Muscle of back (tissue), 11 donors: Measurements from ENCODE around the gene ITPR3. TPM values are rescaled to one million over a fixed set of nuclear protein-coding genes. Genes with fewer than 3 reads are reported as not detected.

Source experiments
- DNase-seq, 3 donors: peaks; one replicate each; pipeline versions ENCODE4 v3.0.0 to v3.0.0-alpha.2; 2013
- polyA plus RNA-seq, 10 donors: library from polyadenylated mRNA; unstranded; fragments of 120-200 nt; gene quantifications; one replicate each; pipeline ENCODE4 v1.2.1, GENCODE V29; 2013; ENCODE audit not compliant: insufficient read length in 10 of 10

The ITPR3 gene
- polyA plus RNA-seq, 10 donors: 6.3 to 12.6 (median 8.4) TPM

GRCh38 chr6:33634946-33635345, 13.8 kb downstream of the ITPR3 start:
- DNase-seq: no peak

- DNase-seq: no peak
Observed at GRCh38 chr6:33636655-33637054, 15.5 kb downstream of the ITPR3 start.

GRCh38 chr6:33638556-33638955, 17.4 kb downstream of the ITPR3 start:
- no peak for DNase-seq

- DNase-seq: no peak
Observed at GRCh38 chr6:33639559-33639958, 18.4 kb downstream of the ITPR3 start.

- DNase-seq: no peak
Observed at GRCh38 chr6:33640361-33640760, 19.2 kb downstream of the ITPR3 start.

- DNase-seq: no peak
Observed at GRCh38 chr6:33641144-33641543, 20.0 kb downstream of the ITPR3 start.

GRCh38 chr6:33641602-33642001, 20.5 kb downstream of the ITPR3 start:
- DNase-seq: no peak

GRCh38 chr6:33642897-33643296, 21.8 kb downstream of the ITPR3 start:
- DNase-seq: no peak

GRCh38 chr6:33651403-33651802, 30.3 kb downstream of the ITPR3 start:
- DNase-seq: no peak

- DNase-seq: no peak
Observed at GRCh38 chr6:33652002-33652401, 30.9 kb downstream of the ITPR3 start.

- DNase-seq: peak in 1 of 3 donors; percentile 54
Observed at GRCh38 chr6:33654831-33655554, 33.9 kb downstream of the ITPR3 start.

GRCh38 chr6:33656844-33657243, 35.7 kb downstream of the ITPR3 start:
- DNase-seq: no peak

- no peak for DNase-seq
Observed at GRCh38 chr6:33658982-33659689, 38.0 kb downstream of the ITPR3 start.

GRCh38 chr6:33659986-33660385, 38.9 kb downstream of the ITPR3 start:
- no peak for DNase-seq

- no peak for DNase-seq
Observed at GRCh38 chr6:33661106-33661838, 40.1 kb downstream of the ITPR3 start.

- DNase-seq: no peak
Observed at GRCh38 chr6:33662318-33662717, 41.2 kb downstream of the ITPR3 start.

GRCh38 chr6:33663028-33663427, 41.9 kb downstream of the ITPR3 start:
- no peak for DNase-seq

GRCh38 chr6:33663727-33664449, 42.8 kb downstream of the ITPR3 start:
- DNase-seq: no peak

GRCh38 chr6:33664506-33665057, 43.5 kb downstream of the ITPR3 start:
- no peak for DNase-seq

GRCh38 chr6:33665957-33666356, 44.8 kb downstream of the ITPR3 start:
- DNase-seq: no peak

GRCh38 chr6:33667072-33667471, 46.0 kb downstream of the ITPR3 start:
- DNase-seq: no peak

- no peak for DNase-seq
Observed at GRCh38 chr6:33667776-33668175, 46.7 kb downstream of the ITPR3 start.
